ENCODE data around the gene ZNF512. TPM values are rescaled to one million over a fixed set of nuclear protein-coding genes. Genes with fewer than 3 reads are reported as not detected.
"Not testable (repeated sequence)": the region's sequence is repeated elsewhere in the genome, so short reads cannot be mapped to it uniquely, and the experiment has no call there.

ZNF512 gene
- total RNA-seq, 2 experiments from 2014 or later = 22.4 to 23.3 TPM

- ChIA-PET CTCF (no interaction called here), POLR2A (no interaction called here)
These were observed 1.3 kb upstream of the ZNF512 start for GRCh38 chr2:27581417-27582128.

GRCh38 chr2:27582129-27582694 is 630 bp upstream of the ZNF512 start:
- CTCF ChIA-PET = no interaction called here

GRCh38 chr2:27583390-27583915 is 611 bp downstream of the ZNF512 start:
- POLR2A ChIA-PET = interaction anchor here (0.9 to 1.1 kb wide), 2 partner anchors 46 to 213 kb away, joined by 3 to 4 read pairs; partner anchors contain the start of genes CCDC121, GPN1 and SNX17
- CTCF ChIA-PET = no interaction called here

More at GRCh38 chr2:27582129-27582694, 630 bp upstream of the ZNF512 start:
- POLR2A ChIA-PET = interaction anchor here (1.1 kb wide), 1 partner anchor 47 kb away, joined by 4 read pairs; the partner anchor contains the start of genes CCDC121 and GPN1

- POLR2A ChIA-PET = no interaction called here
- CTCF ChIA-PET = interaction anchor here (1.4 kb wide), 1 partner anchor 73 kb away, joined by 4 read pairs; no protein-coding TSS in a partner anchor
These were observed 1.8 kb downstream of the ZNF512 start for GRCh38 chr2:27584597-27584996.

- ChIA-PET POLR2A (interaction anchor here (0.5 kb wide), 1 partner anchor 449 kb away, joined by 4 read pairs; no protein-coding TSS in a partner anchor), CTCF (no interaction called here)
These were observed 4.2 kb downstream of the ZNF512 start for GRCh38 chr2:27587025-27587424.

- ChIA-PET CTCF (no interaction called here), POLR2A (no interaction called here)
These were observed 5.5 kb downstream of the ZNF512 start for GRCh38 chr2:27588308-27588707.

GRCh38 chr2:27591745-27592144 is 8.9 kb downstream of the ZNF512 start:
- CTCF ChIA-PET = no interaction called here
- POLR2A ChIA-PET = no interaction called here

GRCh38 chr2:27593240-27593639 is 10.4 kb downstream of the ZNF512 start:
- ChIA-PET POLR2A (no interaction called here), CTCF (interaction anchor here (0.6 to 0.7 kb wide), 4 partner anchors 21 to 185 kb away, joined by 3 read pairs; no protein-coding TSS in a partner anchor)

- POLR2A ChIA-PET, CTCF ChIA-PET: not testable (repeated sequence)
These were observed 11.3 kb downstream of the ZNF512 start for GRCh38 chr2:27594020-27594703.

GRCh38 chr2:27595412-27595811 is 12.6 kb downstream of the ZNF512 start:
- CTCF ChIA-PET, POLR2A ChIA-PET: not testable (repeated sequence)

GRCh38 chr2:27596627-27597026 is 13.8 kb downstream of the ZNF512 start:
- POLR2A ChIA-PET = no interaction called here

GRCh38 chr2:27606611-27607010 is 23.8 kb downstream of the ZNF512 start:
- POLR2A ChIA-PET = no interaction called here

More at GRCh38 chr2:27596627-27597026, 13.8 kb downstream of the ZNF512 start:
- CTCF ChIA-PET = no interaction called here

GRCh38 chr2:27613985-27614384 is 31.1 kb downstream of the ZNF512 start:
- ChIA-PET CTCF (interaction anchor here (0.6 kb wide), 1 partner anchor 21 kb away, joined by 3 read pairs; no protein-coding TSS in a partner anchor), POLR2A (no interaction called here)

More at GRCh38 chr2:27606611-27607010, 23.8 kb downstream of the ZNF512 start:
- CTCF ChIA-PET = no interaction called here

- CTCF ChIA-PET = no interaction called here
- POLR2A ChIA-PET = no interaction called here
These were observed 32.5 kb downstream of the ZNF512 start for GRCh38 chr2:27615316-27615715.

GRCh38 chr2:27621524-27621923 is 38.7 kb downstream of the ZNF512 start:
- ChIA-PET POLR2A (no interaction called here), CTCF (interaction anchor here (0.6 to 1.2 kb wide), 3 partner anchors 14 to 82 kb away, joined by 3 to 4 read pairs (median 3); no protein-coding TSS in a partner anchor)

- POLR2A ChIA-PET = no interaction called here
- CTCF ChIA-PET = no interaction called here
These were observed 40.1 kb downstream of the ZNF512 start for GRCh38 chr2:27622921-27623384.

- POLR2A ChIA-PET = no interaction called here
- CTCF ChIA-PET = no interaction called here
These were observed 42.1 kb downstream of the ZNF512 start for GRCh38 chr2:27624943-27625342.

GRCh38 chr2:27626323-27626722 is 43.5 kb downstream of the ZNF512 start:
- POLR2A ChIA-PET, CTCF ChIA-PET: not testable (repeated sequence)

GRCh38 chr2:27626921-27627320 is 44.1 kb downstream of the ZNF512 start:
- POLR2A ChIA-PET, CTCF ChIA-PET: not testable (repeated sequence)
